ENCODE results near the gene OLFM4. TPM values are rescaled to one million over a fixed set of nuclear protein-coding genes. Genes with fewer than 3 reads are reported as not detected.
"Not testable (repeated sequence)": the region's sequence is repeated elsewhere in the genome, so short reads cannot be mapped to it uniquely, and the experiment has no call there.

OLFM4 gene
- total RNA-seq, 1 donor from 2014 or later: not detected

DNA sequence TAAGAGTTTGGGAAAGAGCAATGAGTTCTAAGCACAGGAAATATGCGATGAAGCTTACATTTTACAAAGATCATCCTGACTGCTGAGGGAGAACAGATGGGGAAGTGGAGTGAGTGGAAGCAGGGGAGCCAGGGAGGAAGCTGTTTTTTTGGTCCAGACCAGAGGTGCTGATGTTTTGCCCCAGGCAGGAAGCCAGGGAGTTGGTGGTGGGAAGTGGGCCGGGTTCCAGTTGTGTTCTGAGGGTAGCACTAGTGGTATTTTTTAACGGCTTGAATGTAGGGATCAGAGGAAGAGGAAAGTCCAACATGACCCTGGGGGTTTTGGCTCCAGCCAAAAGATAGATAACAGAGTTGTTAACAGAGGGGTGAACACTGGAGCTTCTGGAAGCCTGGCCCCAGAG lies 20.7 kb upstream of the OLFM4 start:
- intact Hi-C loops (cut with DNase I): no loop called here
- Histone ChIP-seq H3K36me3 (no peaks in the 10 kb centered on the region), H3K4me1 (no peaks in the 10 kb centered on the region), H3K27ac (no peak overlapping the region), H3K9me3 (no peaks in the 10 kb centered on the region), H3K27me3 (ENCODE audit: low read depth) (no peaks in the 10 kb centered on the region), H3K4me3 (no peak overlapping the region)
- no peak for ATAC-seq
- TF ChIP-seq, protein P1, sequence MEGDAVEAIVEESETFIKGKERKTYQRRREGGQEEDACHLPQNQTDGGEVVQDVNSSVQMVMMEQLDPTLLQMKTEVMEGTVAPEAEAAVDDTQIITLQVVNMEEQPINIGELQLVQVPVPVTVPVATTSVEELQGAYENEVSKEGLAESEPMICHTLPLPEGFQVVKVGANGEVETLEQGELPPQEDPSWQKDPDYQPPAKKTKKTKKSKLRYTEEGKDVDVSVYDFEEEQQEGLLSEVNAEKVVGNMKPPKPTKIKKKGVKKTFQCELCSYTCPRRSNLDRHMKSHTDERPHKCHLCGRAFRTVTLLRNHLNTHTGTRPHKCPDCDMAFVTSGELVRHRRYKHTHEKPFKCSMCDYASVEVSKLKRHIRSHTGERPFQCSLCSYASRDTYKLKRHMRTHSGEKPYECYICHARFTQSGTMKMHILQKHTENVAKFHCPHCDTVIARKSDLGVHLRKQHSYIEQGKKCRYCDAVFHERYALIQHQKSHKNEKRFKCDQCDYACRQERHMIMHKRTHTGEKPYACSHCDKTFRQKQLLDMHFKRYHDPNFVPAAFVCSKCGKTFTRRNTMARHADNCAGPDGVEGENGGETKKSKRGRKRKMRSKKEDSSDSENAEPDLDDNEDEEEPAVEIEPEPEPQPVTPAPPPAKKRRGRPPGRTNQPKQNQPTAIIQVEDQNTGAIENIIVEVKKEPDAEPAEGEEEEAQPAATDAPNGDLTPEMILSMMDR (IDR thresholded peaks at IDR 0.05): no peak
- no peak for DNase-seq

DNA sequence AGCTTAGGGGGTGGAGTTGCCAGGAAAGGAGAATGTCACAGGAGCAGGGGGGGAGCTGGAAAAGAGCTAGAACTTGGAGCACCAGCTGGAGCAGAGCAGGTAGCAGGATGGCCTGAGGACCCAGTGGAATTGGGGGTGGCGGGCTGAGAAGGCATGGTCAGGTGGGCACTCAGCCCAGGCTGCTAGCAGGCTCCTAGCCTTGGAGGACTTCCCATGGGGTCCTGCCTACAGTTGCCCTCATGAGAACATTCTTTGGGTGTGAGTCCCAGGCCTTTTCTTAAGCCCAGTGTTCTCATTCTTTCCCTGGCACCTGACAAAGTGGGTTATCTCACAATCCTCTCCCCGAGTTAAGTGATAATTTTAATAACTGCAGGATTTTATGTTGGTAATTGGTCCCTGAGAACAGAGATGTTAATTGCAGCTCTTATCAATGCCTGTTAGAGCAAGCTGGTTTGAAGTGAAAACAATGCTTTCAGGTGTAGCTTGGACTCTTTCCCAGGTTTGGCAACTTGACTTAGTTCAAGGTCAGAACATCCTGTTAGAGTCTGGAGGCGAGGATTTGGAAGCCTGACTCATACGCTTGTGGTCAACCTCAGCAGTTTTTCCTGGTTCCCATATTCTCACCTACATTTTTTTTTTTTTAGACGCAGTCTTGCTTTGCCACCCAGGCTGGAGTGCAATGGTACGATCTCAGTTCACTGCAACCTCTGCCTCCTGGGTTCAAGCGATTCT lies 18.1 kb upstream of the OLFM4 start:
- TF ChIP-seq, protein P1 (IDR thresholded peaks at IDR 0.05): no peak
- Histone ChIP-seq H3K36me3 (no peaks in the 10 kb centered on the region), H3K9me3 (no peaks in the 10 kb centered on the region), H3K4me3 (no peak overlapping the region), H3K27me3 (ENCODE audit: low read depth) (no peaks in the 10 kb centered on the region), H3K27ac (no peak overlapping the region), H3K4me1 (no peaks in the 10 kb centered on the region)
- intact Hi-C loops (cut with DNase I): no loop called here
- ATAC-seq (no peak), DNase-seq (no peak)

DNA sequence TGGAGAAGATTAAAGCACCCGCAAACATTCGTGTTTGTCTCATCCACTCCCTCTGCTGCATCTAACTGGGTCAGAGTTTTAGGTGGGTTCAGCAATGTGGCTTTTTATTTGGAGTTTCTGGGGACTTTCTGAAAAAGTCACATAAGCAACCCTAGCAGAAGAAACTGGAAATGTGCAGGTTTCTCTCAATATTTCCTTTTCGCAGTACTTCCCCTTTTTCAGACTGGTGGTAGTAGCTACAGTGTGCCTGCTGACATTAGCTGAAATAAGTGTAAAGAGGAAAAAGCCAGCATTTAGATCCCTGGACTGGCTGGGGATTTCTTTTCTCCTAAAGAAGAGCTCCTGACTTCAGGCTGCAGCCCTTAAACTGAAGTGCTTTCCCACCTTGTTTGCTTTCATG lies 15.9 kb upstream of the OLFM4 start:
- Histone ChIP-seq H3K9me3 (no peaks in the 10 kb centered on the region), H3K27me3 (ENCODE audit: low read depth) (no peaks in the 10 kb centered on the region), H3K4me3 (no peak overlapping the region), H3K36me3 (no peaks in the 10 kb centered on the region), H3K4me1 (no peaks in the 10 kb centered on the region), H3K27ac (no peak overlapping the region)
- TF ChIP-seq, protein P1 (IDR thresholded peaks at IDR 0.05): no peak
- intact Hi-C loops (cut with DNase I): no loop called here
- DNase-seq (no peak), ATAC-seq (no peak)

DNA sequence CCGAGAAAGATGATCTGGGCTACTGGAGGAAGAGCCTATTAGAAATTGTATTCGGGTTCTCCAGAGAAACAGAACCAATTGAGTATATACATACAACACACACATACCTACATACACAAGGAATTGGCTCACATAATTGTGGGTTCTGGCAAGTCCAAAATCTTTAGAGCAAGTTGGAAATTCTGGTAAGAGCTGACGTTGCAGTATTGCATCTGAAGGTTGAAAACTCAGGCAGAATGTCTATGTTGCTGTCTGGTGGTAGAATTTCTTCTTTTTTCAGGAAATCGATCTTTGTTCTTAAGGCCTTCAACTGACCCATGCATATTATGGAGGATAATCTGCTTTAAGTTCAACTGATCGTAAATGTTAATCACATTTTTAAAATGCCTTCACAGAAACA lies 15.5 kb upstream of the OLFM4 start:
- intact Hi-C loops (cut with DNase I): no loop called here
- no peaks in the 10 kb centered on the region for H3K27me3 ChIP-seq (ENCODE audit: low read depth)
- ATAC-seq (no peak), DNase-seq (no peak)
- H3K27ac ChIP-seq: no peak overlapping the region
- no peaks in the 10 kb centered on the region for H3K36me3 ChIP-seq
- no peaks in the 10 kb centered on the region for H3K4me1 ChIP-seq
- no peak overlapping the region for H3K4me3 ChIP-seq
- TF ChIP-seq, protein P1 (IDR thresholded peaks at IDR 0.05): no peak
- no peaks in the 10 kb centered on the region for H3K9me3 ChIP-seq

DNA sequence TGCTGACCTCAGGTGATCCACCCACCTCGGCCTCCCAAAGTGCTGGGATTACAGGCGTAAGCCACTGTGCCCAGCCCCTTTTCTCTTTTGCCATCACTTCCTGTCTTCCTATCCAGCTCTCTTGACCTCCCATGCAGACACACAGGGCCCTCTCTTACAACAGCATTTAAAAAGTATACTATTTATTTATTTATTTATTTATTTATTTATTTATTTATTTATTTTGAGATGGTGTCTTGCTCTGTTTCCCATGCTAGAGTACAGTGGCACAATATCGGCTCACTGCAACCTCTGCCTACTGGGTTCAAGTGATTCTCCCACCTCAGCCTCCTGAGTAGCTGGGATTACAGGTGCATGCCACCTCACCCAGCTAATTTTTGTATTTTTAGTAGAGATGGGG lies 14.6 kb upstream of the OLFM4 start:
- H3K4me3 ChIP-seq; H3K27me3 ChIP-seq (ENCODE audit: low read depth); DNase-seq; ATAC-seq; H3K36me3 ChIP-seq; H3K27ac ChIP-seq; H3K4me1 ChIP-seq; H3K9me3 ChIP-seq; intact Hi-C loops (cut with DNase I): not testable (repeated sequence)

DNA sequence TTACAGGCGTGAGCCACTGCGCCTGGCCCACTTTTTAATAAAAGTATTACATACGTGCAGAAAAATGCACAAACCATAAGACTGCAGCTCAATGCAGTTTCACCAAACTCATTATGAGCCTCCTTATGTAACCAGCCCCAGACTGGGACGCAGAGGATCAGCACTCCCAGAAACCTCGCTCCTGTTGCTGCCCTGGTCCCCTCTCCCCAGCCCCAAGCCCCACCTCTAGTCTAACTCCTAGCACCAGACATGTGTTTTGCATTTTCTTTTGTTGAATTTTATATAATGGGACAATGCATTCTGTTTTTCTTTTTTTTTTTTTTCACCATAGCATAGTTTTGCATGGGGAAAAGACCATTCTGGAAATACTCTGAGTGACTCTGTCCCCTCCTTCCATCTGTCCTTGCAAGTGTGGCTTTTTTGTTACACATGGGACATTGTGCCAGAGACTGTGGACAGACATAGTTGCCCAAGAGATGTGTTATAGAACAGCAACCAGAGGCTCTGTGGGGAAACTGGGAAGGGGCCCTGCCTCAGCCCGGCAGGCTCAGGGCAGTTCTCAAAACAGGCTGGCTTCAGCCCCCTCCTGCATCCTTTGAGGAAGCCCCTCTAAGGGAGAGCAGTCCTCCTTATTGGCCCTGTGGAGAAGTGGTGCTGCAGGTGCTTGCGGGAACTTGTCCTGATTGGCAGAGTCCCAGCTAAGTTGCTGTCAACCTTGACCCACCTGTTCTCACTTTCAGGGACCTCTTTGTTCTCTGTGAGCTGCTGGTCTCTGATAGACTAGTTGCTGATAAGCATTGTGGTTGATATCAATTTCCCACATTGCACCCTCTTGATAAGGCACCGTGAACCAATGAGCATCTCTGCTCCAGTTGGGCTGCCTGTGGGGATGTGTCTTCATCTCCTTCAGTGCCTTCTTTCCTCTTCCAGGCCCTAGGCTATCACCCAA lies 13.8 kb upstream of the OLFM4 start:
- H3K4me3 ChIP-seq: no peak overlapping the region
- no peaks in the 10 kb centered on the region for H3K9me3 ChIP-seq
- intact Hi-C loops (cut with DNase I): no loop called here
- no peaks in the 10 kb centered on the region for H3K36me3 ChIP-seq
- H3K27ac ChIP-seq: no peak overlapping the region
- ATAC-seq: no peak
- DNase-seq: no peak
- H3K27me3 ChIP-seq (ENCODE audit: low read depth): no peaks in the 10 kb centered on the region
- TF ChIP-seq, protein P1 (IDR thresholded peaks at IDR 0.05): no peak
- no peaks in the 10 kb centered on the region for H3K4me1 ChIP-seq

Data from lower lobe of right lung (tissue), 2 donors.